ENCODE data around the gene CTF1. TPM values are rescaled to one million over a fixed set of nuclear protein-coding genes. Genes with fewer than 3 reads are reported as not detected.

CTF1 gene
- total RNA-seq = 2.0 and 4.4 TPM in 2 replicates

GRCh38 chr16:30896261-30896888 is at the start of gene CTF1:
Gene CTF1 (plus strand): TSS chr16:30896614. CDS start chr16:30896644, 30 bp downstream.

DNA sequence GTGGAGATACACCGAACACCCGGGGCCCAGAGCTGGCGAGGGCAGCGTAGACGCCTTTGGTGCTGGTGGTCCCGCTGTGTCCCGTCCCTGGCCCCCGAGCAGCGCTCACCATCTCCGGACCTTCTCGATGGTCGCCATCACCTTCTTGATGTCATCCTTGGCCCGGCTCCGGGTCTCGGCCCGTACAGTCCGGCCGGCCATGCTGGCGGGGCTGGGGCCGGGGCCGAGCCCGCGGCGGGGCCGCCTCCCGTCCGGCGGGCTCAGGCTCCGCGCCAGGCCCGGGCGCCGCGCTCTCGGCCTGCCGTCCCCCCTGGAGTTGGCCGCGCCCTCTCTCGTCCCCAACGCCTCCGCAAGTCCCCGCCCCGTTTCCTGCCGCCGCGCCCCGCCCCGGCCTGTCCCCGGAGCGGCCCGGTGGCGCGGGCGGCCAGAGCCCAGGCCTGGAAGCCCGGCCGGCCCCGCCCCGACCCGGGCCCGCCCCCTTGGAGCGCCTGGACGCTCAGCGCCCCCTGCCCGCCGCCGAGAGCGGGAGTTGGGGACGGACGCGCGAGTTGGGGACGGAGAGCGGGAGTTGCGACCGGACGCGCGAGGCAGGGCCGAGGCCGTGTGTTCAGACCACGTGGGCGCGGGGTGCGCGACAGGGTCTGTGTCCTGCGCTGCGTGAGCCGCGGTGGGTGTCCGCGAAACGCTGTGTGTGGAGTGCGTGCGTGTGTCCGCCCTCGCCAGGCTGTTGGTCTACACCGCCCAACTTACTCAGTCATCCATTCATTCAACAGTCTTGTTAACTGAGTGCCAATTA is 2.5 kb upstream of the CTF1 start, which contains the start of gene BCL7C:
BCL7C (minus strand) TSS at position 334 of the 796 bp plus-strand sequence; CDS start at position 201, 133 bp downstream.

DNA sequence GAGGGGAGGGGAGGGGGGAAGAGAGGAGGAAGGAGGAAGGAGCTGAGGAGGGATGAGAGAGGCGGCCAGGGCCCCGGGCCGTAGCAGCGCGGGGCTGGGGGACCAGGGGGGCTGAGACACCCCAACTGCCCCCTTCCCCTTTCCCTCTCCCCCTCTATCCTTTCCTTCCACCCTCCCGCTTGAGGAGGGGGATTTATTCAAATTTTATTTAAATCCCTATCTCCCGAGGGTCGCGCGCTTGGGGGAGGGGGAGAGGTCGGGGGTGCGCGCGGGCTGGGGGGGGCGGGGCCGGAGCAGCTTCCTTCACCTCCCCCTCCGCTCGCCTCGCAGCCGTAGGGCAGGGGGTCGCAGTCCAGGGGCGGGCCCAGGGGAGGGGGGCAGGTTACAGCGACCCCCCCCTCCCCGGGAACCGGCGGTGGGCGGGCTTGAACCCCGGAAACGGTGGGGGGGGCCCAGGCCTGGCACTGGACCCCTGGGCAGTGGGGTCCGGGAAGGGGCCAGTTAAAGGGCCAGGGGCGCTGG is 27.2 kb downstream of the CTF1 start, which contains the start of gene FBXL19:
FBXL19 (plus strand) TSS at position 19 of the 522 bp plus-strand sequence. CDS start 2,183 bp downstream, outside the sequence.

GRCh38 chr16:30948667-30949649 is 52.5 kb downstream of the CTF1 start, which contains the start of gene ORAI3:
Gene ORAI3 (plus strand): TSS chr16:30949068. CDS start chr16:30949290, 222 bp downstream.

Small RNAs within 50 kb of the gene (small RNA-seq; reads per million reads assigned to genes)
- not detected for gene AC135048.1 (ENCODE audit: low replicate concordance)
- not detected for gene MIR4519 (ENCODE audit: low replicate concordance)
- not detected for gene MIR762 (ENCODE audit: low replicate concordance)

Other genes starting within 250 kb of the CTF1 start
- 7.2 and 18.9 TPM in 2 replicates for gene PRR14, start 245.7 kb upstream of the CTF1 start, total RNA-seq
- gene FBRS, start 238.2 kb upstream of the CTF1 start, total RNA-seq = 25.8 and 34.4 TPM in 2 replicates
- gene SRCAP, start 197.4 kb upstream of the CTF1 start, total RNA-seq = 16.2 and 30.4 TPM in 2 replicates
- 29.1 and 30.1 TPM in 2 replicates for gene PHKG2, start 148.2 kb upstream of the CTF1 start, total RNA-seq
- gene CFAP119, start 134.6 kb upstream of the CTF1 start, total RNA-seq = 2.2 and 4.9 TPM in 2 replicates
- 76.2 and 111 TPM in 2 replicates for gene RNF40, start 134.3 kb upstream of the CTF1 start, total RNA-seq
- gene ZNF629, start 109.4 kb upstream of the CTF1 start, total RNA-seq = 16.4 and 18.6 TPM in 2 replicates
- gene BCL7C, start 2.5 kb upstream of the CTF1 start, total RNA-seq = 14.7 and 46.8 TPM in 2 replicates
- gene FBXL19, start 27.0 kb downstream of the CTF1 start, total RNA-seq = 15.1 and 34.9 TPM in 2 replicates
- 35.5 and 84.9 TPM in 2 replicates for gene ORAI3, start 52.5 kb downstream of the CTF1 start, total RNA-seq
- gene SETD1A, start 61.1 kb downstream of the CTF1 start, total RNA-seq = 5.0 and 5.2 TPM in 2 replicates
- 7.0 and 37.9 TPM in 2 replicates for gene HSD3B7, start 88.6 kb downstream of the CTF1 start, total RNA-seq
- gene STX1B, start 114.0 kb downstream of the CTF1 start, total RNA-seq = 1.1 and 3.0 TPM in 2 replicates
- 24.8 and 42.5 TPM in 2 replicates for gene STX4, start 136.9 kb downstream of the CTF1 start, total RNA-seq
- gene ZNF668, start 177.6 kb downstream of the CTF1 start, total RNA-seq = 21.7 and 31.2 TPM in 2 replicates
- gene ZNF646, start 177.8 kb downstream of the CTF1 start, total RNA-seq = 17.5 and 18.2 TPM in 2 replicates
- 0.88 and 2.0 TPM in 2 replicates for gene PRSS53, start 192.3 kb downstream of the CTF1 start, total RNA-seq
- 69.2 and 82.9 TPM in 2 replicates for gene VKORC1, start 198.2 kb downstream of the CTF1 start, total RNA-seq
- 51.0 and 56.0 TPM in 2 replicates for gene BCKDK, start 211.8 kb downstream of the CTF1 start, total RNA-seq
- 35.0 and 35.4 TPM in 2 replicates for gene KAT8, start 221.1 kb downstream of the CTF1 start, total RNA-seq
- not detected in 2 replicates for gene PRSS8, start 239.1 kb downstream of the CTF1 start, total RNA-seq